Measurements from ENCODE around the gene CSPG4.

DNA sequence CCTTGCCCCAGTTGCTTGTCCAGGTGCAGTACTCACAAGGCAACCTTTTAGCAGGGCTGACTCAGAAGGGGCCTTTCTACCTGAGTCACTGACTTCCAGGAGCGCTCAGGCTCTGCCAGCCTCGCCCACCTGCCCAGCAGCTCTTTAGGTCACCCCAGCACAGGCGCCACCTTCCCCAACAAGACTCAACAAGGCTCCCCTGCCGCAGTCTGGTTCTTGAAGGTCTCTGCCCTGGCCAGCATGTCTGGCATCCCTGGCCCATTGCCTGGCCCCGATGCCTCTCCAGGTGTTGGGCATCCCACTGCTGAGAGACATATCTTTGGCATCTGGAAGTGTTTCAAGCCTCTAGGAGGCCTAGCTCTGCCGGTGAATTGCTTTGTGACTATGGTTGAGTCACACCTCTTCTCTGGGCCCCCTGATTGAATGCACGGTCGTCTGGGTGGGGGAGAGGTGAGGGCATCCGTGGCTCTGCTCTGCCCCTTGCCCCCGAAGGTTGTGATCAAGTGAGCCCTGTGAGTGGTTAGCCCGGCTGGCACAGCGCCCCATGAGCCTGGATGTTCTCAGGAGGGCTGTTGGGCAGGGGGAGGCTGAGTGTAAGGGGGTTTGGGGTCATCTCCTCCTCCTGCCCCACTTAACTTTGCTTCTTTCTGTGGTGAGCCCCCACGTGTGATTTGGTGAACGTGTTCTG is 43.3 kb downstream of the CSPG4 start:
- TF ChIP-seq, protein P1, sequence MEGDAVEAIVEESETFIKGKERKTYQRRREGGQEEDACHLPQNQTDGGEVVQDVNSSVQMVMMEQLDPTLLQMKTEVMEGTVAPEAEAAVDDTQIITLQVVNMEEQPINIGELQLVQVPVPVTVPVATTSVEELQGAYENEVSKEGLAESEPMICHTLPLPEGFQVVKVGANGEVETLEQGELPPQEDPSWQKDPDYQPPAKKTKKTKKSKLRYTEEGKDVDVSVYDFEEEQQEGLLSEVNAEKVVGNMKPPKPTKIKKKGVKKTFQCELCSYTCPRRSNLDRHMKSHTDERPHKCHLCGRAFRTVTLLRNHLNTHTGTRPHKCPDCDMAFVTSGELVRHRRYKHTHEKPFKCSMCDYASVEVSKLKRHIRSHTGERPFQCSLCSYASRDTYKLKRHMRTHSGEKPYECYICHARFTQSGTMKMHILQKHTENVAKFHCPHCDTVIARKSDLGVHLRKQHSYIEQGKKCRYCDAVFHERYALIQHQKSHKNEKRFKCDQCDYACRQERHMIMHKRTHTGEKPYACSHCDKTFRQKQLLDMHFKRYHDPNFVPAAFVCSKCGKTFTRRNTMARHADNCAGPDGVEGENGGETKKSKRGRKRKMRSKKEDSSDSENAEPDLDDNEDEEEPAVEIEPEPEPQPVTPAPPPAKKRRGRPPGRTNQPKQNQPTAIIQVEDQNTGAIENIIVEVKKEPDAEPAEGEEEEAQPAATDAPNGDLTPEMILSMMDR (IDR thresholded peaks at IDR 0.05; ENCODE audit: insufficient read depth, low read length), result no peak
- TF ChIP-seq GABPA (IDR thresholded peaks at IDR 0.05; ENCODE audit: low read depth) (no peak), POLR2AphosphoS5 (IDR thresholded peaks at IDR 0.05; ENCODE audit: low read depth) (no peak), SPI1 (IDR thresholded peaks at IDR 0.05; ENCODE audit: borderline replicate concordance, low read depth) (no peak)
- TF ChIP-seq, protein P2, sequence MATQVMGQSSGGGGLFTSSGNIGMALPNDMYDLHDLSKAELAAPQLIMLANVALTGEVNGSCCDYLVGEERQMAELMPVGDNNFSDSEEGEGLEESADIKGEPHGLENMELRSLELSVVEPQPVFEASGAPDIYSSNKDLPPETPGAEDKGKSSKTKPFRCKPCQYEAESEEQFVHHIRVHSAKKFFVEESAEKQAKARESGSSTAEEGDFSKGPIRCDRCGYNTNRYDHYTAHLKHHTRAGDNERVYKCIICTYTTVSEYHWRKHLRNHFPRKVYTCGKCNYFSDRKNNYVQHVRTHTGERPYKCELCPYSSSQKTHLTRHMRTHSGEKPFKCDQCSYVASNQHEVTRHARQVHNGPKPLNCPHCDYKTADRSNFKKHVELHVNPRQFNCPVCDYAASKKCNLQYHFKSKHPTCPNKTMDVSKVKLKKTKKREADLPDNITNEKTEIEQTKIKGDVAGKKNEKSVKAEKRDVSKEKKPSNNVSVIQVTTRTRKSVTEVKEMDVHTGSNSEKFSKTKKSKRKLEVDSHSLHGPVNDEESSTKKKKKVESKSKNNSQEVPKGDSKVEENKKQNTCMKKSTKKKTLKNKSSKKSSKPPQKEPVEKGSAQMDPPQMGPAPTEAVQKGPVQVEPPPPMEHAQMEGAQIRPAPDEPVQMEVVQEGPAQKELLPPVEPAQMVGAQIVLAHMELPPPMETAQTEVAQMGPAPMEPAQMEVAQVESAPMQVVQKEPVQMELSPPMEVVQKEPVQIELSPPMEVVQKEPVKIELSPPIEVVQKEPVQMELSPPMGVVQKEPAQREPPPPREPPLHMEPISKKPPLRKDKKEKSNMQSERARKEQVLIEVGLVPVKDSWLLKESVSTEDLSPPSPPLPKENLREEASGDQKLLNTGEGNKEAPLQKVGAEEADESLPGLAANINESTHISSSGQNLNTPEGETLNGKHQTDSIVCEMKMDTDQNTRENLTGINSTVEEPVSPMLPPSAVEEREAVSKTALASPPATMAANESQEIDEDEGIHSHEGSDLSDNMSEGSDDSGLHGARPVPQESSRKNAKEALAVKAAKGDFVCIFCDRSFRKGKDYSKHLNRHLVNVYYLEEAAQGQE (IDR thresholded peaks at IDR 0.05; ENCODE audit: insufficient replicate concordance, low read depth), result no peak
